Measurements from ENCODE around the gene NXT1. TPM values are rescaled to one million over a fixed set of nuclear protein-coding genes. Genes with fewer than 3 reads are reported as not detected.

The NXT1 gene
- total RNA-seq, 2 experiments from 2014 or later, result 33.7 to 76.5 TPM

DNA sequence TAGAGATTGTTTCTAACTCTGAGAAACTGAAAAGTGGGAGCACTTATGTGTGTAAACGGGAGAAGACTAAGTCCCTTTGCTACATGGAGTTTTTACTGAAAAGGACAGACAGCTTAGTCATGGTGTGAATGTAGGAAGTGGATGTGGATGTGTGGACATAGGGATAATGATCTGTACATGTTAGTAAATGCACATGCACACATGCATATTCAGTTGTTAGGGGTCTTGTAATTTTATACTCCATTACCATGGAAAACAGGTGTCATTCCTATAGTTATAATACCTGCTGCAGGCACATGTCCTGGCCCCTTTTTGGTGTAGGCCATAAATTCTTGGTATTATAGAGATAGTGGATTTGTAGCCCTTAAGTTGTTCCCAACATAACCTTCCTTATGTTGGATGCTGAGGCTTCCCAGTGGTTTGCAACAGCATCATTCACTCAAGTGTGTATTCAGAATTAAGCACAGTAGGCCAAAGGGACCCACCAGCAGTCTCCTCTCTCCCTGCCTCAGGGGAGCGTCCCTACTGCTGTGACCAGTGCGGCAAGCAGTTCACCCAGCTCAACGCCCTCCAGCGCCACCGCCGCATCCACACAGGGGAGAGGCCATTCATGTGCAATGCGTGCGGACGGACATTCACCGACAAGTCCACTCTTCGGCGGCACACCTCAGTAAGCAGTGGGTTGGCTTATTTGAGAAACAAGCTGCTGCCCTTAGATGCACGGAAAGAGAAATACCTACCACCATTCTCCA is 18.7 kb downstream of the NXT1 start:
- ChIA-PET CTCF (ENCODE audit: unreplicated experiment) (no interaction called here), POLR2A (interaction anchor here (1.2 kb wide), 1 partner anchor 11 kb away, joined by 3 read pairs; no protein-coding TSS in a partner anchor)
- Histone ChIP-seq H3K27ac (ENCODE audit: low read depth, low read length, poor library complexity, severe bottlenecking) (no peak overlapping the region), H3K9me3 (ENCODE audit: low read length) (0 out of 2 replicates have a peak, but pooled peaks cover 1% of the 10 kb centered on the region), H3K79me2 (ENCODE audit: insufficient read depth, low read depth, low read length) (peaks cover 37% of the 10 kb centered on the region; the same call in 1 of the 2 replicates), H3K4me3 (ENCODE audit: low read depth, low read length, poor library complexity, severe bottlenecking) (no peak overlapping the region), H4K20me1 (ENCODE audit: insufficient read depth, low read length) (peaks cover 7% of the 10 kb centered on the region), H2AFZ (ENCODE audit: low read length) (no peak overlapping the region), H3K4me2 (ENCODE audit: low read length) (no peak overlapping the region), H3K9me2 (ENCODE audit: insufficient read depth, low read length) (no peaks in the 10 kb centered on the region), H3K4me1 (ENCODE audit: insufficient read depth, low read length, poor library complexity, severe bottlenecking) (peaks cover 19% of the 10 kb centered on the region), H3K36me3 (ENCODE audit: insufficient read depth, low read length) (peaks cover 100% of the 10 kb centered on the region)
- no TSS peak for BruUV-seq (replicated peaks)
- no peak for DNase-seq (ENCODE audit: low spot score)
- TF ChIP-seq, protein P1, sequence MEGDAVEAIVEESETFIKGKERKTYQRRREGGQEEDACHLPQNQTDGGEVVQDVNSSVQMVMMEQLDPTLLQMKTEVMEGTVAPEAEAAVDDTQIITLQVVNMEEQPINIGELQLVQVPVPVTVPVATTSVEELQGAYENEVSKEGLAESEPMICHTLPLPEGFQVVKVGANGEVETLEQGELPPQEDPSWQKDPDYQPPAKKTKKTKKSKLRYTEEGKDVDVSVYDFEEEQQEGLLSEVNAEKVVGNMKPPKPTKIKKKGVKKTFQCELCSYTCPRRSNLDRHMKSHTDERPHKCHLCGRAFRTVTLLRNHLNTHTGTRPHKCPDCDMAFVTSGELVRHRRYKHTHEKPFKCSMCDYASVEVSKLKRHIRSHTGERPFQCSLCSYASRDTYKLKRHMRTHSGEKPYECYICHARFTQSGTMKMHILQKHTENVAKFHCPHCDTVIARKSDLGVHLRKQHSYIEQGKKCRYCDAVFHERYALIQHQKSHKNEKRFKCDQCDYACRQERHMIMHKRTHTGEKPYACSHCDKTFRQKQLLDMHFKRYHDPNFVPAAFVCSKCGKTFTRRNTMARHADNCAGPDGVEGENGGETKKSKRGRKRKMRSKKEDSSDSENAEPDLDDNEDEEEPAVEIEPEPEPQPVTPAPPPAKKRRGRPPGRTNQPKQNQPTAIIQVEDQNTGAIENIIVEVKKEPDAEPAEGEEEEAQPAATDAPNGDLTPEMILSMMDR (conservative IDR thresholded peaks at IDR 0.05; ENCODE audit: low read length), result no peak
- TF ChIP-seq EZH2phosphoT487 (IDR thresholded peaks at IDR 0.05; ENCODE audit: borderline replicate concordance, low read depth, low read length), result no peak
- intact Hi-C loops (cut with micrococcal nuclease; ENCODE audit: unreplicated experiment), result no loop called here

- CTCF ChIA-PET (ENCODE audit: unreplicated experiment), result no interaction called here
- BruUV-seq (replicated peaks), result no TSS peak
- peaks cover 100% of the 10 kb centered on the region for H3K36me3 ChIP-seq (ENCODE audit: insufficient read depth, low read length)
Observed at GRCh38 chr20:23370274-23370673, 19.7 kb downstream of the NXT1 start.

More at GRCh38 chr20:23370274-23370673, 19.7 kb downstream of the NXT1 start:
- Histone ChIP-seq H3K27ac (ENCODE audit: low read depth, low read length, poor library complexity, severe bottlenecking) (no peak overlapping the region), H4K20me1 (ENCODE audit: insufficient read depth, low read length) (peaks cover 5% of the 10 kb centered on the region), H2AFZ (ENCODE audit: low read length) (no peak overlapping the region), H3K4me3 (ENCODE audit: low read depth, low read length, poor library complexity, severe bottlenecking) (no peak overlapping the region), H3K79me2 (ENCODE audit: insufficient read depth, low read depth, low read length) (peaks cover 27% of the 10 kb centered on the region; the same call in 1 of the 2 replicates), H3K9me2 (ENCODE audit: insufficient read depth, low read length) (no peaks in the 10 kb centered on the region), H3K4me2 (ENCODE audit: low read length) (no peak overlapping the region), H3K9me3 (ENCODE audit: low read length) (0 out of 2 replicates have a peak, but pooled peaks cover 7% of the 10 kb centered on the region), H3K4me1 (ENCODE audit: insufficient read depth, low read length, poor library complexity, severe bottlenecking) (peaks cover 17% of the 10 kb centered on the region)
- intact Hi-C loops (cut with micrococcal nuclease; ENCODE audit: unreplicated experiment), result no loop called here
- DNase-seq (ENCODE audit: low spot score), result no peak
- no peak for TF ChIP-seq EZH2phosphoT487 (IDR thresholded peaks at IDR 0.05; ENCODE audit: borderline replicate concordance, low read depth, low read length)
- TF ChIP-seq, protein P1 (conservative IDR thresholded peaks at IDR 0.05; ENCODE audit: low read length), result no peak
- POLR2A ChIA-PET, result no interaction called here
